Caki2 (cell line): Measurements from ENCODE around the gene PROCR. TPM values are rescaled to one million over a fixed set of nuclear protein-coding genes. Genes with fewer than 3 reads are reported as not detected.
"Not testable (repeated sequence)": the region's sequence is repeated elsewhere in the genome, so short reads cannot be mapped to it uniquely, and the experiment has no call there.

Experiments
- DNase-seq: peaks from one replicate; pipeline ENCODE4 v3.0.0-alpha.2; 2015; ENCODE audit warnings: low read depth
- in situ Hi-C: cut with HindIII; loops from 2 replicates; pipeline ENCODE4 v1.10.0; 2016; ENCODE audit warnings: low sequenced_read_pairs, low pct_unique_long_range_greater_than_20kb, mixed read lengths
- total RNA-seq: library from RNA; depleted of rRNA; stranded (reverse); fragments of >200 nt; shearing (Covaris generic); gene quantifications from 2 replicates; pipeline ENCODE4 v1.2.3, GENCODE V29; 2014; ENCODE audit warnings: low replicate concordance

Gene PROCR
- total RNA-seq, 1 experiment from 2014 or later: 30.9 TPM

- in situ Hi-C loops: loop anchor here (25.0 kb wide), 1 partner anchor 349 kb away; the partner anchor contains the start of gene NCOA6
- not testable (repeated sequence) for DNase-seq
Observed at GRCh38 chr20:35186691-35187289, 14.9 kb downstream of the PROCR start.

DNA sequence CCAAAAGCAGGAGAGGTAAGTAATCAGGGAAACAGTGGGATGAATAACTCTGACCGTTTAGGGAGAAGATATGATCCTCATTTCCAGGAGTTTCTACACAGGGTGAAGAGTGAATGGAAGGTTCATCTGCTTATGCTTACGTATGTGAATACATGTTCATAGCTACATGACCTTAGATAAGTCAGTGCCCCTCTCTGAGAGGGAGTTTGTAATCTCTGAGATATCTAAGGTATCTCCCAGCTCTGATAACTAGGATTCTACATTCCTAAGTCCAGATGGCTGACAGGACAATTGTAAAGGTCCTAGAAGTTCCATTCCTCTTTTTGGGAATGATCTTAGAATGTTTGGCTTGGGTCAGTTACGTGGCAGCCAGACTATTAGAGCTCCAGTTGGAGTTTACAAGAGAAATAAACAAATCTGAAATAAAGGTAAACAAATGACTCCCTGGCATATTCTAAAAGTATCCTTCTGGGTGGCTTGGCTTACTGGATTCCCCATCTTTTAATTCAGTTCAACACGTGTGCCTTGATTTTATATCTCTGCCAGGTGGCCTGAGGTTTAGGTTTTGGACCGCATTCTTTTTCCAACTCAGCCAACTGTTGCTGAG is 15.8 kb downstream of the PROCR start:
- in situ Hi-C loops: loop anchor here (25.0 kb wide), 1 partner anchor 350 kb away; the partner anchor contains the start of gene NCOA6
- DNase-seq: no peak

DNA sequence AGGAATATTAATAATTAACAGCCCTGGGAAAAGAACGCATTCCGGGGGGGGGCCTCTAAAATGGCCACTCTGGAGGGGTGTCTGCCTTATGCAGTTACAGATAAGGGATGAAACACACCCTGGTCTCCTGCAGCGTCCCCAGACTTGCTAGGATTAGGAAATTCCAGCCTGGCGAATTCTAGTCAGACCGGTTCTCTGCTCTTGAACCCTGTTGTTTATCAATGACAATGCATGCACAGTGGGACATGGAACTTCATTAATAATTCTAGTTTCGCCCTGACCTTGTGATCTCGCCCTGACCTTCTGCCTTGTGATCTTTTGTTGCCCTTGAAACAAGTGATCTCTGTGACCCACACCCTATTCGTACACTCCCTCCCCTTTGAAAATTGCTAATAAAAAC is 17.4 kb downstream of the PROCR start:
- in situ Hi-C loops: loop anchor here (25.0 kb wide), 1 partner anchor 352 kb away; the partner anchor contains the start of gene NCOA6
- DNase-seq: not testable (repeated sequence)

DNA sequence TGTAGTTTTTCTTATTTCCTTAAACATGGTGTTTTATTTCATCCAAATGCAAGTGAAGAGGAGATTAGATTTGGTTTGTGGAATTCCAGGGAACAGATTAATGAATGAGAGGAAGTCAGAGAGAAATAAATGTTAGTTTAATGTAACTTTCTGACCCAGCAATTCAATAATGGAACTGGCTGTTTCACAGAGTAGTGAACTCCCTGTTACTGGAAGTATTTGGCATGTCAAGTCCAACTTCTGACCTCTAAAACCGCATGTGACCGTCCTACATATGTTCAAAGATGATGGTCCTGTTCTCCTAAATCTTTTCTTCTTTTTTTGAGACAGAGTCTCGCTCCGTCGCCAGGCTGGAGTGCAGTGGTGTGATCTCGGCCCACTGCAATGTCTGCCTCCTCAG is 18.7 kb downstream of the PROCR start:
- in situ Hi-C loops: loop anchor here (10.0 to 25.0 kb wide), 2 partner anchors 74 to 353 kb away; partner anchors contain the start of gene NCOA6
- DNase-seq: no peak

GRCh38 chr20:35191419-35192117 is 19.7 kb downstream of the PROCR start:
- in situ Hi-C loops: loop anchor here (10.0 to 25.0 kb wide), 2 partner anchors 73 to 354 kb away; partner anchors contain the start of gene NCOA6

DNA sequence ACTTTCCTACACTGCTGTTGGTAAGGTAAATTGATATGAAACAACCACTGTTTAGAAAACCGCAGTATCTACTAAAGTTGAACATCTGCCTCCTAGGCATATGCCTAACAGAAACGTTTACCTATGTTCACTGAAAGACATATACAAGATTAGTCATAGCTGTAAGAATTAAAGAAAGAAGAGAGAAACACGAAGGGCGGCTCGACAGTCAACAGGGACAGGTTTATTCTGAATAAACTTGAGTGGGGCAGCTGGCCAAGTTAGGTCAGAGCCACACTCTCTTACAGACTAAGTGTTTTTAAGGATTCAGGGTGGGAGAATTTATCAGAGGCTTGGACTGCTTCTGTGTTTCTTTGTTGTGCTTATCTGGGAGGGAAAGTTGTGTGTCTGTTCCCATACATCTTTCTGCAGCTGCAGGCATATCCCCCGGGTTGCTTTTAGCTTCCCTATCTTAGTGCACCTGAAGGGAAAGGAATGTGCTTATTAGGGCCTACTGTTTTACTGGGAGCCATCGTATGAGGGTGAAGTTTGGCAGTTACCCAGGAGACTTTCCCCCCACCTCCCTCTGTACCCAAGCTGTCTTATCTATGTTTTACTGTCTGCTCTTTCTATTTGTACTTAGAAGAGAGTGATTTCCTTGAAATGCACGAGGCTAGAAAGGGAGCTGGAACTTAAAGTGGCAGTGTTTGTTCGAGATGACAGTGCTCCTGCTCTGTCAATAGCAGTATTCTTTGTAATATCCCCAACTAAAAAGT is 20.4 kb downstream of the PROCR start:
- in situ Hi-C loops: loop anchor here (10.0 to 25.0 kb wide), 2 partner anchors 73 to 355 kb away; partner anchors contain the start of gene NCOA6
- no peak for DNase-seq

More at GRCh38 chr20:35191419-35192117, 19.7 kb downstream of the PROCR start:
- DNase-seq: no peak

DNA sequence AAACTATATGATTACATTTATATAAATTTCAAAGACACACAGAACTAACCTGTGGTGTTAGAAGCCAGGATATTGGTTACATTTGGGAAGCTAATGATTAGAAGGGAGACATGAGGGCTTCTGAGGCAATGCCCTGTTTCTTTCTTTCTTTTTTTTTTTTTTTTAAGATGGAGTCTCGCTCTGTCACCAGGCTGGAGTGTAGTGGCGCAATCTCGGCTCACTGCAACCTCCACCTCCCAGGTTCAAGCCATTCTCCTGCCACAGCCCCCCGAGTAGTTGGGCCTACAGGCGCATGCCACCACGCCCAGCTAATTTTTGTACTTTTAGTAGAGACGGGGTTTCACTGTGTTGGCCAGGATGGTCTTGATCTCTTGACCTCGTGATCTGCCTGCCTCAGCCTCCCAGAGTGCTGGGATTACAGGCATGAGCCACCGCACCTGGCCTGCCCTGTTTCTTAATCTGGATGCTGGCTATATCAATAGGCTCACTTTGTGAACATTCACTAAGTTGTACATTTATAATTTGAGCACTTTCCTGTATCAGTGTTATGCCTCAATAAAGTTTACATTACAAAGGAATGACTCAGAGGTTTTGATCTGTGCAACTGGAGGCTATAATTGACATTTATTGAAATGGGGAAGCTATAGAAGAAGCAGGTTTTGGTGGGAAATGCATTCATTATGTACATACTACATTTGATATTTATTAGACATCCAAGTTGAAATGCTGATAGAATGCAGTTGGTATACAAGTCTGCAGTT is 21.3 kb downstream of the PROCR start:
- in situ Hi-C loops: loop anchor here (10.0 to 25.0 kb wide), 2 partner anchors 72 to 356 kb away; partner anchors contain the start of gene NCOA6
- not testable (repeated sequence) for DNase-seq

DNA sequence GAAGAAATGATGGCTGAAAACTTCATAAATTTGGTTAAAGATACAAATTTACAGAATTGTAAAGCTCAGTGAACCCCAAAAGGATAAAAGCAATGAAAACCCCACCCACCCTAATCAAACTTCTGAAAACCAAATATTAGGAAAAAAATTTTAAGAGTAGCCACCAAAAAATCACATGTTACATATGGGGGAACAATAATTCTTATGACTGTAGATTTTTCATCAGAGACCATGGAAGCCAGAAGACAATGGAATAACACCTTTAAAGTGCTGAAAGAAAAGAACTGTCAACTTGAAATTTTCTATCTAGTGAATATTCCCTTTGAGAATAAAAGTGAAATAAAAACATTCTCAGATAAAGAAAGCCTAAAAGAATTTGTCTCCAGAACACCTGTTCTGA is 24.4 kb downstream of the PROCR start:
- DNase-seq: no peak
- in situ Hi-C loops: loop anchor here (10.0 to 25.0 kb wide), 2 partner anchors 68 to 359 kb away; partner anchors contain the start of gene NCOA6

DNA sequence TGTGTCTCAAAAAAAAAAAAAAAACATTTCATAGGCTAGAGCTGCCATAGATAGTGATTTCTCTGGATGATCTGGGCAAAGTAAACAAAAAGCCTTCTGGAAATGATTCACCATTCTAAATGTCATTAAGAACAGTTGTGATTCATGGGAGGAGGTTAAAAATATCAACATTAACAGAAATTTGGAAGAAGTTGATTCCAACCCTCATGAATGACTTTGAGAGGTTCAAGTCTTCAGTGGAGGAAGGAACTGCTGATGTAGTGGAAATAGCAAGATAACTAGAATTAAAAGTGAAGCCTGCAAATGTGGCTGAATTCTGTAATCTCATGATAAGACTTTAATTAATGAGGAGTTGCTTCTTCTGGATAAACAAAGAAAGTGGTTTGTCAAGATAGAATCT is 27.9 kb downstream of the PROCR start:
- DNase-seq: peak; percentile 28
- in situ Hi-C loops: loop anchor here (10.0 to 25.0 kb wide), 2 partner anchors 65 to 362 kb away; partner anchors contain the start of gene NCOA6

DNA sequence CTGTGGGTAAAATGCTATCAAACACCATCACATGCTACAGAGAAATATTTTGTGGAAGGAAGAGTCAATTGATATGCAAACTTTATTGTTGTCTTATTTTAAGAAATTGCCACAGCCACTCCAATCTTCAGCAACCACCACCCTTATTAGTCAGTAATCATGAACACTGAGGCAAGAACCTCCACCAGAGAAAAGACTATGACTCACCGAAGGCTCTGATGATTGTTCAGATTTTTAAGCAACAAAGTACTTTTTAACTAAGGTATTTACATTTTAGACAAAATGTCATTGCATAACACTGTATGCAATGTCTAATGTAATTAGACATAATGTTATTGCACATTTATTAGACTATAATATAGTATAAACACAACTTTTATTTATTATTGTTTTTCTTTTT is 28.4 kb downstream of the PROCR start:
- DNase-seq: no peak
- in situ Hi-C loops: no loop called here

DNA sequence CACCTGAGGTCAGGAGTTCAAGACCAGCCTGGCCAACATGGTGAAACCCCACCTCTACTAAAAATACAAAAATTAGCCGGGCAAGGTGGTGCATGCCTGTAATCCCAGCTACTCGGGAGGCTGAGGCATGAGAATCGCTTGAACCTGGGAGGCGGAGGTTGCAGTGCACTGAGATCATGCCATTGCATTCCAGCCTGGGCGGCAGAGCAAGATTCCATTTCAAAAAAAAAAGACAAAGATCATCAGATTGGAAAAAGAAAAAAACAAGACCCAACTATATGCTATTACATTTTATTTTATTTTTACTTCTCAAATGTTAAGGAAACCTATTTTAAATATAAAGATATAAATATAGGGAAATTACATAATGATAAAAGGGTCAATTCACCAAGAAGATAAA is 29.6 kb downstream of the PROCR start:
- DNase-seq, in situ Hi-C loops: not testable (repeated sequence)

GRCh38 chr20:35206802-35207201 is 34.9 kb downstream of the PROCR start:
- no peak for DNase-seq
- in situ Hi-C loops: no loop called here

DNA sequence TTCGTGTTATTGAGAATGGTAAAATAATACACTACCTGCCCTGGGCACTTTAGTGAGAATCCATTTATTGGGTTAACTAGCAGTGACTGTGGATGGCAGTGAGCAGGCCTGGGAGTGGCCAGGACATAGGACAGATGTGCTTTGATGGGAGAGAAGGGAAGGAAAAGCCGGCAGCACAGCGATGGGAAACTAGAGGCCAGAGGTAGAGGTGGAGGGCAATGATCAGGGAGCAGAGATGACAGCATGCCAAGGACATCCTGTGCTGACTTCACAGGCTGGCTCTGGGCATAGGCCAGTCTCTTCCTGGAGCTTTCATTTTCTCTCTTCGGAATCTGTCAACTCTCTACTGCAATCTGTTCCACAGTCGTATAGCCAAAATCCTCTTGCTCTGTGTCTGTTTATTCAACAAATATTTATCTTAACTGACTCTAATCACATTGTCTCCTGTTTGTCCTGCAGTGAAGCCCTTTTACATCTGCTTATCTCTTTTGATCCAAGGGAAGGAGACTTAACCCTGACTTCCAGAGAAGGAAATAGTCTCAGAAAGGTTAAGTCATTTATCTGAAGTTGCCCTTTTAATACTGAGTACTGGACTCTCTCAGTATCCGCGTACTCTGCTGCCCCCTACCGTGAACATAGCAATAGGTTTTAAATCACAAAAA is 36.2 kb downstream of the PROCR start:
- peak; percentile 65 for DNase-seq
- in situ Hi-C loops: no loop called here

DNA sequence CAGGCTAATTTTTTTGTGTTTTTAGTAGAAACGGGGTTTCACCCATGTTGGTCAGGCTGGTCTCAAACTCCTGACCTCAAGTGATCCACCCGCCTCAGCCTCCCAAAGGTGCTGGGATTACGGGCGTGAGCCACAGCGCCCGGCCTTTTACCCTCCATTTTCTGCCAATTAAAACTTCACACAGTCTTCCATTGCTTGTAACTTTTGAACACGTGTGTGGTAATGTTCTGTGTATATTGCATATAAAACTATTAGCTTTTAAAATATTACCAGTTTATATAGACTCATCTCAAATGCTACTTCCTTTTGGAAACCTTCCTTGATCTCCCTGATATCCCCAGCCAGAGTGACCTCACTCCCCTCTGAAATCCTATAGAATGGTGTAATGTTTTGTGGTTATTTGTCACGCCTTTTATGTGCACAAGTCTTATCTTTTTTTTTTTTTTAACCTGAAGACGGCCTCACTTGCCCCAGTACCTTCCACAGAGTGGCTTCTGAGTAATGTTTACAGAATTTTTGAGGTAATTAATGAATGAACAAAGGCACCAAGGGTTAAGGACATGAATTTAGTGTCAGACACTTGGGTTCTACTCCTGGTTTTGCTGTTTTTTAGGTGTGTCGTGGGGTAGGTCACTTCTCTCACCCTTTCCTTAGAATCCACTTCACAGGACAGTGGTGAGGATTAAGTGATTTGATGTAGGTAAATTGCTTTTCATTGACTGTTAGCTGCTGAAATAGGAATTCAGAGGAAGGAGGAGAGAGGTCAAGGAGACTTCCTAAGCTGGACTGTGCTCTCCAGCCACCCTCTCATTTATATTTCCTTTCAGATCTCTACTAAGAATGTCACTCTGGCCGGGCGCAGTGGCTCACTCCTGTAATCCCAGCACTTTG is 43.4 kb downstream of the PROCR start:
- in situ Hi-C loops: no loop called here
- peak; percentile 78 for DNase-seq

DNA sequence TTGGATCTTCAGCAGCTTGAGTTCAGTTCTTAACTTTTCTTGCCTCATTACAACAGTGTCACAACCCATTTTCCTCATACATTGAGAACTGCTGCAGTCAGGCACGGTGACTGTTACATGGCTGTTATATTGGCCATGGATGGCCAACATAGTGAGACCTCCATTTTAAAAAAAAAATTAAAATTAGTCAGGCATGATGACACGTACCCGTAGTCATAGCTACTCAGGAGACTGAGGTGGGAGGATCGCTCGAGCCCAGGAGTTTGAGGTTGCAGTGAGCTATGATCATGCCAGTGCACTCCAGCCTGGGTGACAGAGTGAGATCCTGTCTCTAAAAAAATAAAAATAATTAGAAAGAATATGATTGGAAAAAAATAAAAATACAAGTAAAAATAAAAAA is 44.7 kb downstream of the PROCR start:
- no peak for DNase-seq
- in situ Hi-C loops: no loop called here

DNA sequence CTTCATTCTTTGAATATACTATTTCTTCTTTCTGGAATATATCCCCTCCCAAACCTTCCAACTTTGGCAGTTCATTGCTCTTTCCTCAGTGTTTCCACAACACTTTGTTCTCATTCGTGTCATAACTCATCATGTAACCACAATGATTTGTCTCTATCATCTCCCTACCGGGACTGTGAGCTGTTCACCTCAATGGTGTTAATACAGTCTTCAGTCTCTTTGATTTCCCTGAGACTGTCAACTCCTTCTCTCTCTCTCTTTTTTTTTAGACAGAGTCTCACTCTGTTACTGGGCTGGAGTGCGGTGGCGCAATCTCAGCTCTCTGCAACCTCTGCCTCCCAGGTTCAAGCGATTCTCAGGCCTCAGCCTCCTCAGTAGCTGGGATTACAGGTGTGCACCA is 52.1 kb downstream of the PROCR start:
- DNase-seq: no peak
- in situ Hi-C loops: no loop called here
